PC-3 (cell line): ENCODE data around the gene MORF4L2. TPM values are rescaled to one million over a fixed set of nuclear protein-coding genes. Genes with fewer than 3 reads are reported as not detected.

Experiments
- ATAC-seq: fragments of 200-7000 bp; cut with Tn5 transposase; 2 replicates; pipeline ENCODE4 v1.9.1; 2020; ENCODE audit warnings: mild to moderate bottlenecking, moderate library complexity
- BruUV-seq: library from RNA; stranded (reverse); fragments of 400-500 nt; replicated peaks from 2 replicates; lab custom pipeline; 2021; lab: Mats Ljungman, UMichigan
- CTCF ChIA-PET: fragments of 300-600 bp; sonication (Branson Sonifier 250); formaldehyde crosslinking; loops from one replicate; lab custom pipeline; 2022; ENCODE audit warnings: antibody characterized with exemption; lab: Charles Lee
- POLR2A ChIA-PET: fragments of 300-600 bp; sonication (Branson Sonifier 250); formaldehyde crosslinking; loops from one replicate; lab custom pipeline; 2022; ENCODE audit warnings: antibody characterized with exemption; ENCODE audit not compliant: unreplicated experiment; lab: Charles Lee
- DNase-seq: peaks from one replicate; pipeline ENCODE4 v3.0.0-alpha.2; 2015
- H2AFZ ChIP-seq: fragments of 300-600 bp; sonication (generic); 2 replicates; pipeline ENCODE4 v1.6.0; 2016; ENCODE audit warnings: antibody characterized with exemption, low read length
- H3F3A ChIP-seq: fragments of 300-600 bp; sonication (generic); one replicate; pipeline ENCODE4 v1.6.0; 2017; ENCODE audit warnings: antibody characterized with exemption, low read length, control low read depth, mild to moderate bottlenecking; ENCODE audit not compliant: unreplicated experiment
- H3K27ac ChIP-seq: fragments of 300-600 bp; sonication (generic); 2 replicates; pipeline ENCODE4 v1.5.1; 2016; ENCODE audit warnings: mild to moderate bottlenecking, low read length
- H3K27me3 ChIP-seq: fragments of 300-600 bp; sonication (generic); 2 replicates; pipeline ENCODE4 v1.6.1; 2016; ENCODE audit warnings: low read length, mixed read lengths
- H3K36me3 ChIP-seq: fragments of 300-600 bp; sonication (generic); 2 replicates; pipeline ENCODE4 v1.6.1; 2016; ENCODE audit warnings: low read depth, mixed run types, low read length, mixed read lengths
- H3K4me1 ChIP-seq: fragments of 300-600 bp; sonication (generic); 2 replicates; pipeline ENCODE4 v1.5.1; 2016; ENCODE audit warnings: low read length; ENCODE audit not compliant: insufficient read depth
- H3K4me2 ChIP-seq: fragments of 300-600 bp; sonication (generic); 2 replicates; pipeline ENCODE4 v1.6.0; 2016; ENCODE audit warnings: low read length
- H3K4me3 ChIP-seq: fragments of 300-600 bp; sonication (generic); 2 replicates; pipeline ENCODE4 v1.5.1; 2016; ENCODE audit warnings: mild to moderate bottlenecking, low read length, mixed read lengths
- H3K79me2 ChIP-seq: fragments of 300-600 bp; sonication (generic); 2 replicates; pipeline ENCODE4 v1.6.1; 2017; ENCODE audit warnings: low read length, mixed read lengths
- H3K9ac ChIP-seq: fragments of 300-600 bp; sonication (generic); 2 replicates; pipeline ENCODE4 v1.6.0; 2016; ENCODE audit warnings: mild to moderate bottlenecking, low read length
- H3K9me2 ChIP-seq: fragments of 300-600 bp; sonication (generic); replicated peaks from 2 replicates; pipeline ENCODE4 v1.6.1; 2016; ENCODE audit warnings: mixed run types, low read length, mixed read lengths
- H3K9me3 ChIP-seq: fragments of 300-600 bp; sonication (generic); 2 replicates; pipeline ENCODE4 v1.6.1; 2016; ENCODE audit warnings: low read length, mixed read lengths
- H4K20me1 ChIP-seq: fragments of 300-600 bp; sonication (generic); 2 replicates; pipeline ENCODE4 v1.6.1; 2016; ENCODE audit warnings: low read length, mixed read lengths
- EZH2 ChIP-seq: fragments of 300-600 bp; sonication (generic); IDR thresholded peaks from one replicate; pipeline ENCODE4 v1.6.1; 2017; ENCODE audit warnings: antibody characterized with exemption, mild to moderate bottlenecking, low read length; ENCODE audit not compliant: unreplicated experiment
- EZH2phosphoT487 ChIP-seq: fragments of 300-600 bp; sonication (generic); IDR thresholded peaks from 2 replicates; pipeline ENCODE4 v1.6.1; 2018; ENCODE audit warnings: mild to moderate bottlenecking, antibody characterized with exemption, low read length, borderline replicate concordance
- intact Hi-C: fragments of 100-400 bp; cut with micrococcal nuclease; formaldehyde crosslinking; loops from 2 replicates; pipeline ENCODE4 v1.9.0; 2023
- total RNA-seq: library from RNA; depleted of rRNA; stranded (reverse); fragments of >200 nt; gene quantifications from 2 replicates; pipeline ENCODE4 v1.2.3, GENCODE V29; 2014
- TF ChIP-seq, protein P1 (sequence below): fragments of 300-600 bp; sonication (generic); conservative IDR thresholded peaks from 2 replicates; pipeline ENCODE4 v1.5.1; 2017; ENCODE audit warnings: antibody characterized with exemption, low read depth, mild to moderate bottlenecking, low read length

The MORF4L2 gene
- total RNA-seq, 1 experiment from 2014 or later: 349 TPM

DNA sequence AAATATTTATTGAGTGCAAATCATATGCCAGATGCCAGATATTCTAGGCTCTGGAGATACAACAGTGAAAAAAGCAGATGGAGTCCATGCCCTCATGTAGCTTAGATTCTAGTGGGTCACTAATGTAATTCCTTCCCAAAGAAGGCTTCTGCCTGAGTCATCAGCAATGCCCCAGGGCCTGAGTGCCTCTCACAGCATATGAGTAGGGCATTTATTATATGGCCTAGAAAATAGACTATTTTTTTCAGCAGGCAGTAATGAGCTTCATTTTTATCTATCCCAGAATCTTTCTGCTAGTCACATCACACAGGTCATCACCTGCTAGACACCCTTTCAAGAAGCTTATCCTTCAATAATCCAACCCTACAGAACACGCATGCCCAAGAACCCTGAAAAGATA lies 46.5 kb upstream of the MORF4L2 start:
- H3K9ac ChIP-seq: no peak overlapping the region
- ATAC-seq (no peak), DNase-seq (no peak)
- H3K9me3 ChIP-seq: no peaks in the 10 kb centered on the region
- H3K36me3 ChIP-seq: no peaks in the 10 kb centered on the region
- intact Hi-C loops: no loop called here
- no peaks in the 10 kb centered on the region for H3K79me2 ChIP-seq
- H3K4me1 ChIP-seq: no peaks in the 10 kb centered on the region
- no TSS peak for BruUV-seq
- ChIA-PET POLR2A (no interaction called here), CTCF (no interaction called here)
- H4K20me1 ChIP-seq: no peaks in the 10 kb centered on the region
- no peak overlapping the region for H2AFZ ChIP-seq
- no peaks in the 10 kb centered on the region for H3F3A ChIP-seq
- H3K27me3 ChIP-seq: peaks cover 5% of the 10 kb centered on the region; the same call in 1 of the 2 replicates
- no peak overlapping the region for H3K27ac ChIP-seq
- H3K4me3 ChIP-seq: no peak overlapping the region
- TF ChIP-seq, protein P1, sequence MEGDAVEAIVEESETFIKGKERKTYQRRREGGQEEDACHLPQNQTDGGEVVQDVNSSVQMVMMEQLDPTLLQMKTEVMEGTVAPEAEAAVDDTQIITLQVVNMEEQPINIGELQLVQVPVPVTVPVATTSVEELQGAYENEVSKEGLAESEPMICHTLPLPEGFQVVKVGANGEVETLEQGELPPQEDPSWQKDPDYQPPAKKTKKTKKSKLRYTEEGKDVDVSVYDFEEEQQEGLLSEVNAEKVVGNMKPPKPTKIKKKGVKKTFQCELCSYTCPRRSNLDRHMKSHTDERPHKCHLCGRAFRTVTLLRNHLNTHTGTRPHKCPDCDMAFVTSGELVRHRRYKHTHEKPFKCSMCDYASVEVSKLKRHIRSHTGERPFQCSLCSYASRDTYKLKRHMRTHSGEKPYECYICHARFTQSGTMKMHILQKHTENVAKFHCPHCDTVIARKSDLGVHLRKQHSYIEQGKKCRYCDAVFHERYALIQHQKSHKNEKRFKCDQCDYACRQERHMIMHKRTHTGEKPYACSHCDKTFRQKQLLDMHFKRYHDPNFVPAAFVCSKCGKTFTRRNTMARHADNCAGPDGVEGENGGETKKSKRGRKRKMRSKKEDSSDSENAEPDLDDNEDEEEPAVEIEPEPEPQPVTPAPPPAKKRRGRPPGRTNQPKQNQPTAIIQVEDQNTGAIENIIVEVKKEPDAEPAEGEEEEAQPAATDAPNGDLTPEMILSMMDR: no peak
- TF ChIP-seq EZH2phosphoT487 (no peak), EZH2 (no peak)
- no peaks in the 10 kb centered on the region for H3K9me2 ChIP-seq
- H3K4me2 ChIP-seq: no peak overlapping the region

DNA sequence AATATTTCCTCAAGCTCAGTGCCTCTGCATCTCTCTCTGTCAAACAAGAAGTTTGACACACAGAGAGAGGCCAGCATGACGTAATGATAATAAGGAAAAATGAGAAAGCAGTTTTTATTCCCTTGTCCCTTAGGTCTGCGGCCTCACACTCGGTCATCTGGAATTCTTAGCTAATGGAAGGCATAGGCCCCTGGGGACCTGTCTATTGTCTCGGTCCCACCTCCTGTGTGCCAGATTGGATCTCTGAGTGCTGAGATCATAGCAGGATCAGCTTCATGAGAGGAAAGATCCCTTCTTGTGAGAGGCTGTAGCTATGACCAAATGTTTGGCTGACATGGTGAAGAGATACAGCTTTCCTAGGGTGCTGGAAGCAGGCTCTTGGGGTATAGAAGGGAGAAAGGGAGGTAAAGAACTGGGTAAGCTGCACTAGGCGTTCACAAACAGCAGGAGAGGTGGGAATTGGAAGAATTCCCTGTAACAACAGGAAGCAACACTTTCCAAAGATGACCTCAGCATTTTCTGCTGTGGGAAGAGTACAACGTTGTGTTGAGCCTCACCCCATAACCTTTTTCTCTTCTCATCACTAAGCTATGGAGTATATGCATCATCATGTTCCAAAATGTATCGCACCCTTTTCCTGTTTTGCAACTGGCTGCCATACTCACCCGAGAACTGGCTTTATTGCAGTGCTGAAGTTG lies 44.4 kb upstream of the MORF4L2 start:
- TF ChIP-seq, protein P1: no peak
- TF ChIP-seq EZH2 (no peak), EZH2phosphoT487 (no peak)
- DNase-seq (no peak), ATAC-seq (no peak)
- Histone ChIP-seq H3F3A (no peaks in the 10 kb centered on the region), H3K79me2 (no peaks in the 10 kb centered on the region), H3K9me3 (no peaks in the 10 kb centered on the region), H3K9me2 (no peaks in the 10 kb centered on the region), H4K20me1 (no peaks in the 10 kb centered on the region), H3K4me1 (no peaks in the 10 kb centered on the region), H3K4me2 (no peak overlapping the region), H2AFZ (no peak overlapping the region), H3K9ac (no peak overlapping the region), H3K27ac (no peak overlapping the region), H3K27me3 (peaks cover 5% of the 10 kb centered on the region; the same call in 1 of the 2 replicates), H3K4me3 (no peak overlapping the region), H3K36me3 (no peaks in the 10 kb centered on the region)
- ChIA-PET POLR2A (no interaction called here), CTCF (no interaction called here)
- intact Hi-C loops: no loop called here
- BruUV-seq: no TSS peak

DNA sequence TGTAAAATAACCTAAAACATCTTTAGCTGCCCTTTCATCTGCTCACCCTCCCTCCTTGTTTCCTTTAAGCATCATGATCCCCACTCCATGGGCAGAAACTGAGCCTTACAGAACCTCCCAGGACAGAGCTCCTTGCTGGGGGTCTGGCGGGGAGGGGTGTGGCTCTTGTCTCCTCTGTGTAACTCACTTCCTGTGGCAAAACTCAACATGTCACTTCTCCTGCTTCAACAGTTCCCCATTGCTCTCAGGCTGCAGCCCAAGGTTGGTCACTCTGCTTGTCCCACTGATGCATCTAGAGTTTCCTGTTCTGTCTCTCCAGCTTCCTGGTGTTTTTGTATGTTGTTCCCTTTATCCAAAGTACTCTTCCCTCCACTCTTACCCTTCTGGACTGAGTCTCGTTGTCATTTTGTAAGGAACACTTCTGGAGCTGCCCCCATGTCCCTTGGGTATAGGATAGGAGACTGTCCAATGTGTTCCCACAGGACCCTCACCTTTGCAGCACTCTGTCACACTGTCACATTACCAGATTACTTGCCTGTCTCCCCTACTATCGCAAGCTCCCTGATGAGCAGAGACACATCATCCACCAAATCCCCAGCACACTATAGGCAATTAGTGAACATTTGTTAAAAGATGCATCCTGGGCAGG lies 43.8 kb upstream of the MORF4L2 start:
- Histone ChIP-seq H2AFZ (no peak overlapping the region), H3K9me3 (no peaks in the 10 kb centered on the region), H3K36me3 (no peaks in the 10 kb centered on the region), H4K20me1 (no peaks in the 10 kb centered on the region), H3K27me3 (peaks cover 5% of the 10 kb centered on the region; the same call in 1 of the 2 replicates), H3K9ac (no peak overlapping the region), H3F3A (no peaks in the 10 kb centered on the region), H3K4me2 (no peak overlapping the region), H3K27ac (no peak overlapping the region), H3K9me2 (no peaks in the 10 kb centered on the region), H3K4me1 (no peaks in the 10 kb centered on the region), H3K4me3 (no peak overlapping the region), H3K79me2 (no peaks in the 10 kb centered on the region)
- BruUV-seq: no TSS peak
- ATAC-seq (no peak), DNase-seq (no peak)
- intact Hi-C loops: no loop called here
- TF ChIP-seq, protein P1: no peak
- TF ChIP-seq EZH2 (no peak), EZH2phosphoT487 (no peak)
- ChIA-PET CTCF (no interaction called here), POLR2A (no interaction called here)
